Amygdala (tissue), 56 donors: ENCODE data around the gene GRK3.

Source experiments
- DNase-seq, 56 donors: peaks; one replicate each; lab custom pipeline; 2025; lab: John Stamatoyannopoulos, UW

The GRK3 gene

DNA sequence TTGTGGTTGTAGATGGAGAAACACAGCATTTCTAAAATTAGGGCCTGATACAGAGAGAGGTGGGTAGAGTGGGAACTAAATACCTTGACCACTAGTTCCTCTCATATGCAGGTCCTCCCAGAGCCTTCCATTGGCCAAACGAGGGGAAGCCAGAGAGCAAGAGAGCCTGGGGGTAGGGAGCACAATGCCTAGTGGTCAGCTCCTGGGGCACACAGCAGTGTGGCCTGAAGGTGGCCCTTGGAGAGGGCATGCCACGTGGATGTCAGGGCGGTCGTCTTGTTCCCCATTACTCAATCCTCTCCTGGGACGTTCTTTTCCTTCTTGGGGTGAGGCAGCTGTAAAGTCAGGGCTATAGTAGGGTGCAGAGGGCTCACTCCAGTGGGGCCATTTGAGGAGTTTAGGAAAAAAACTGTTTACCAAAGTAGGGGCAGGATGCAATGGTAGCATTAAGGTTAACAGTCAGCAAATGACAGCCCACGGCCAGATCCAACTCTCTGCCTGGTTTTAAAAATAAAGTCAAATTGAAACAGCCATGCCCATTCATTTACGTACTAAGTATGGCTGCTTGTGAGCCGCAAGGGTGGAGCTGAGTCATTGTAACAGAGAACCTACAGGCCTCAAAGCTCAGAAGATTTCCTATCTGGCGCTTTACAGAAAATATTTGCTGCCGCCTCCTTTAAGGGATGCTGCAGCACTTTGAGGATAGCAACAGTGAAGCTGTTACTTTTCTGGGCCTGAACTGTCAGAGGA, 185.1 kb downstream of the GRK3 start:
- DNase-seq, result no peak

- DNase-seq, result no peak
These were observed 186.2 kb downstream of the GRK3 start for GRCh38 chr22:25750569-25751173.

DNA sequence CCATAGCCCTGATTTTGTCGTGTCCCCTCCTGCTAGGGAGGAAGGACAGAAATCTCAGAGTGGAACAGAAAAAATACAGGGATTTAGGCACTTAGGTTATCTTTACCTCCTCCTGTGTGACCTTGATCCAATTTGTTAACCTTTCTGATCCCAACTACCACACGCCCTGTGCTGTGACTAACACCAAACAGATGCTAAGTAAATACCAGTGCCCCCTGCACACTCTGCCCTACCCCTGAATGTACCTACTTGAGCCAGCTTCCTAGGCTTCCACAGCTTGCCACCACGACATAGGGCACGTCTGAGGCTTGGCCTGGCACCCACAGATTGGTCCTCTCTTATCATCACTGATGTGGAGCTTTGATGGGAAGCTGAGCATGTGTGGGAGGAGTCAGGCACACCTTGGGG, 186.7 kb downstream of the GRK3 start:
- DNase-seq, result no peak

GRCh38 chr22:25752615-25753214, 188.2 kb downstream of the GRK3 start:
- no peak for DNase-seq

DNA sequence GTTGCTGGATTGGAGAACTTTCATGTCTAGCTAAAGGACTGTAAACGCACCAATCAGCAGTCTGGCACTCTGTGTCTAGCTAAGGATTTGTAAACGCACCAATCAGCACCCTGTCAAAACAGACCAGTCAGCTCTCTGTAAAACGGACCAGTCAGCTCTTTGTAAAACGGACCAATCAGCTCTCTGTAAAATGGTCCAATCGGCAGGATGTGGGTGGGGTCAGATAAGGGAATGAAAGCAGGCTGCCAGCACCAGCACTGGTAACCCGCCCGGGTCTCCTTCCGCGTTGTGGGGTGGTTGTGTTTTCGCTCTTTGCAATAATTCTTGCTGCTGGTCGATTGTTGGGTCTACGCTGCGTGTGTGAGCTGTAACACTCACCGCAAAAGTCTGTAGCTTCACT, 188.8 kb downstream of the GRK3 start:
- no peak for DNase-seq

GRCh38 chr22:25754527-25755202, 190.2 kb downstream of the GRK3 start:
- no peak for DNase-seq

- DNase-seq, result no peak
These were observed 193.2 kb downstream of the GRK3 start for GRCh38 chr22:25757686-25758085.

- DNase-seq, result no peak
These were observed 193.8 kb downstream of the GRK3 start for GRCh38 chr22:25758316-25758715.

GRCh38 chr22:25759825-25760231, 195.4 kb downstream of the GRK3 start:
- no peak for DNase-seq

DNA sequence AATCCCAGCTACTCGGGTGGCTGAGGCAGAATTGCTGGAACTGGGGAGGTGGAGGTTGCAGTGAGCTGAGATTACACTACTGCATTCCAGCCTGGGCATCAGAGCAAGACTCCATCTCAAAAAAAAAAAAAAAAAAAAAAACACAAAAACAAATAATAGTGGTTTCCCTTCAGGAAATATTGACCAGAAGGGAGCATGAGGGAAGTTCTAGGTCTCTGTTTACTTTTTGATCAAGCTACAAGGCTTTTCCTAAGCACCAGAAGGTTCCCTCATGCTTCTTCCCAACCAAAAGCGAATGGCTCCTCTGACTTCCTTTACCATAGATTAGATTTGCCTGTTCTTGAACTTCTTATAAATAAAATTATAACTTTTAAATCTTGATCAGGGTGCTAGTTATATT, 195.8 kb downstream of the GRK3 start:
- no peak for DNase-seq

GRCh38 chr22:25760848-25761595, 196.5 kb downstream of the GRK3 start:
- no peak for DNase-seq

GRCh38 chr22:25762147-25762546, 197.7 kb downstream of the GRK3 start:
- DNase-seq, result no peak

DNA sequence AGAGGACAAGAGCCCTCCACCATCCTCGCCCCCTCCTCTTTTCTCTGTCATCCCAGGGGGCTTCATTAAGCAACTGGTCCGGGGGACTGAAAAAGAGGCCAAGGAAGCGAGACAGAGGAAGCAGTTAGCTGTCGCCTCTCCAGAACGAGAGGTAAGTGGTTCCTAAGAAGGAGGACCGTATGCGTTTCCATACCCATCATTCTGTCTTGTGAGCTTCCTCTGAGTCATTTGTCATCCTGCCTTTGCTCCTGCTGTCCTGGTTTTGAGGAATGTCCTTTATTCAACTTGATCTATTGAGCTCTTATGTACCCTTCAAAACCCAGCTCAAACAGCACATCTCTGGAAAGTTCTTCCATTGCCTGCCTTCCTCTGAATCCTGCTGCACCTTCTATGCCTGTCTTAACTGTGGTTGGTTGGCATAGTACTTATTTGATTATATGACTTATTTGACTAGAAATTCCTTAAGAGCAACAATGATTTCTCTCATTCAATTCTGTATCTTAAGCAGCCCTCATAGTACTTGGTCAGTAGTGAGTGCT, 198.8 kb downstream of the GRK3 start:
- no peak for DNase-seq

DNA sequence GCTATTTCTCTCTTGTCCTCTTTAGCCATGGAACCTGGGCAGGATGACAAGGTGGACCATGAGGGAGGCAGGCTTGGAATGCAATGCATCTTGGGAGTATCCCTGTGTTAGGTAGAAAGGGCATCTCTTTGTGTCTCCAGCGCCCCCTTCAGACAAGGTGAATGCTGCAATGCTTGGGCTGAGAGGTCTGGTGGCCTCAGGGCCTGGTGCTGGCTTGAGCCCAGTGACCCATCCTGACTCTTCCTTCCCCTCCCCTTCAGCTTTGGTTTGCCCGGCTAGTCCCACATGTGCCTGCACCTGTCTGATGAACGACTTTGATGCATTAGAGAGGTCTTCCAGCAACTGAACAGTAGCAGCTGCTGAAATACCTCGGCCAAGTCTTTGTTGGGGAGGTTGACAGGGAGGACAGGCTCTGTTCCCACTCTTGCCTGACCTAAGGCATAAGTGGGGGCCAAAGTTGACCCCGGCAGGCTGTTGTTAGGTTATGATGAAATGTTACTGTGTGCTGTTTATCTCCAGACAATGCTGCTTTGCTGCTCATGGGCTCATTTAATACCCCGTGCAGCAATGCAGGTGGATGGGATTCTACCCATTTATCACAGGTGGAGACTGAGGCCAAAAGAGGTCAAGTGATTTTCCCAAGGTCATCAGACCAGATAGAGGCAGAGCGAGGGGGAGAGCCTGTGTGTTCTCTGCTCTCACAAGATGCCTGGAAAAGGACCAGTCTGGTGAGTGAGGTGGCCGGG, 200.0 kb downstream of the GRK3 start:
- no peak for DNase-seq

DNA sequence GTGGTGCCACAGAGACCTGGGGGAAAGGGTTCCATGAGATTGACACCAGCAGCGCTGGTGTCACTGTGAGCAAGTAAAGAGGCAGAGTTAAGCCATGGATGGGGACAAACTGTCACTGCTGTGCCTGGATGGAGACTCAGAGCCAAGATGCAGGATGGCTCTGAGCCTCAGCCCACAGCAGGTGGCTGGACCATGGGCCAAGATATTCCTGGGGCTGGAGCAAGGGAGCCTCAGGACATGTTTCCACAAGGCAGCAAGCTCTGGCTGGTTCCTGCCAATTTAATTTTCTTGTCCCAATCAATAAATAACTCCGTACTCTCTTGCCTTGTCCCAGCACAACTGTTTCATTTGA, 200.5 kb downstream of the GRK3 start:
- no peak for DNase-seq

GRCh38 chr22:25765801-25766200, 201.3 kb downstream of the GRK3 start:
- DNase-seq, result no peak

GRCh38 chr22:25766418-25766817, 201.9 kb downstream of the GRK3 start:
- no peak for DNase-seq

DNA sequence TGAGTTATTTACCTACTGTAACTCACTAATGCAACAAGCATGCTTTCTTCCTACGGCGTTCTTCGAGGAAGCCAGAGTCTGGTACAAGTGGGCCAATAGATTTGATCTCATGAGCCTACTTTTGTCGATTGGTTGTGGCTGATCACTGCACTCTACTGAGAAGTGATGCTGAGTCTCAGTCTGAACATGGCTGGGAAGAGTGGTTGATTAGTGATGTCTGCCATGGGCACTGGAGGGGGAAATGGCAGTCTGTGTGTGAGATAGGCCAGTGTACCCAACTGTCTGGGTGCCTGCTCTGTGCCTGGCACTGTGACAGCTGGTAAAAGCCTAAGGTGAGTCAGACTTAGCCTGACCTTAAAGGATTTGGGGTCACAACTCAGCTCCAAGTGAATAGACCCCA, 205.9 kb downstream of the GRK3 start:
- no peak for DNase-seq

DNA sequence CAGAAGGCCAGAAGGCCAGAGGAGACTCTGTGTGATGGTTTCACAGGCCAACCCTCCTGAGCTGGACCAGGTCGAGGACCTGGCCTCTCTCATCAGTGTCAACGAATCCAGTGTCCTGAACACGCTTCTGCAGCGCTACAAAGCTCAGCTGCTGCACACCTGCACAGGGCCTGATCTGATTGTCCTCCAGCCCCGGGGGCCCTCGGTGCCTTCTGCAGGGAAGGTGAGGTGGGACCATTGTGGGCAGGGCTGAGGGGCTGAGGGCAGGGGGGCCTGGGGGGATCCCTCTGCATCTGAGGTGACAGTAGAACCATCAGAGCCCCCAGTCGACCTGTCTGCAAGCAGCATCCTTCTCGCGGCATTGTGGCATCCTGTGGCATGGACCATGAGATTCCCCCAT, 207.8 kb downstream of the GRK3 start:
- no peak for DNase-seq

GRCh38 chr22:25774575-25775026, 210.1 kb downstream of the GRK3 start:
- peak in 6 of 56 donors; percentile 4 to 27 (median 14) for DNase-seq
